ENCODE measurements around the gene ENO2.
A peak's percentile ranks its signal among the peaks of the same experiment; 100 is the strongest.

ENO2 gene

GRCh38 chr12:6935371-6936193 is 21.2 kb downstream of the ENO2 start:
- no peak for DNase-seq

GRCh38 chr12:6936194-6936635 is 21.8 kb downstream of the ENO2 start:
- no peak for DNase-seq

GRCh38 chr12:6936636-6937480 is 22.5 kb downstream of the ENO2 start:
- no peak for DNase-seq

- peak; percentile 94 for DNase-seq
These were observed 23.3 kb downstream of the ENO2 start for GRCh38 chr12:6937481-6938352.

GRCh38 chr12:6938353-6939190 is 24.2 kb downstream of the ENO2 start:
- no peak for DNase-seq

- DNase-seq: no peak
These were observed 24.8 kb downstream of the ENO2 start for GRCh38 chr12:6939191-6939540.

- DNase-seq: no peak
These were observed 26.9 kb downstream of the ENO2 start for GRCh38 chr12:6941267-6941666.

- DNase-seq: no peak
These were observed 27.4 kb downstream of the ENO2 start for GRCh38 chr12:6941782-6942181.

GRCh38 chr12:6942331-6942665 is 27.9 kb downstream of the ENO2 start:
- peak; percentile 32 for DNase-seq

GRCh38 chr12:6943389-6943721 is 29.0 kb downstream of the ENO2 start:
- peak; percentile 93 for DNase-seq

- DNase-seq: peak; percentile 96
These were observed 29.5 kb downstream of the ENO2 start, which contains the start of the genes C12orf57 and RNU7-1 for GRCh38 chr12:6943722-6944380. Gene C12orf57 (plus strand): TSS chr12:6944022. CDS start chr12:6944122, 100 bp downstream. Gene RNU7-1 (plus strand): TSS chr12:6943816.

GRCh38 chr12:6944381-6945186 is 30.2 kb downstream of the ENO2 start:
- DNase-seq: peak; percentile 93

GRCh38 chr12:6945613-6946012 is 31.2 kb downstream of the ENO2 start:
- DNase-seq: no peak

GRCh38 chr12:6946033-6946919 is 31.9 kb downstream of the ENO2 start:
- no peak for DNase-seq

- no peak for DNase-seq
These were observed 32.6 kb downstream of the ENO2 start for GRCh38 chr12:6946920-6947374.

GRCh38 chr12:6947615-6948014 is 33.2 kb downstream of the ENO2 start:
- no peak for DNase-seq

- DNase-seq: no peak
These were observed 34.7 kb downstream of the ENO2 start for GRCh38 chr12:6948873-6949594.

- DNase-seq: no peak
These were observed 36.0 kb downstream of the ENO2 start for GRCh38 chr12:6950401-6950801.
